Omental fat pad (tissue), 4 donors: Measurements from ENCODE around the gene ZNF234. TPM values are rescaled to one million over a fixed set of nuclear protein-coding genes. Genes with fewer than 3 reads are reported as not detected.
"Not testable (repeated sequence)": the region's sequence is repeated elsewhere in the genome, so short reads cannot be mapped to it uniquely, and the experiment has no call there.

Source experiments
- ATAC-seq: fragments of 150-250 bp; one replicate; pipeline ENCODE4 v1.9.1; 2016; ENCODE audit warnings: mild to moderate bottlenecking, moderate library complexity; ENCODE audit not compliant: low FRiP score
- DNase-seq: peaks from one replicate; pipeline ENCODE4 v3.0.0-alpha.2; 2019; ENCODE audit warnings: low spot score
- CTCF ChIP-seq, 3 donors: fragments of 450-650 bp; IDR thresholded peaks; one replicate each; pipeline ENCODE4 v1.5.1; 2016 to 2017; ENCODE audit warnings: antibody characterized with exemption in 3 of 3, mild to moderate bottlenecking in 3 of 3, moderate library complexity in 2 of 3
- total RNA-seq, 4 donors: library from RNA; depleted of rRNA; stranded (reverse); fragments of >200 nt; gene quantifications; one replicate each; pipeline ENCODE4 v1.1.0, GENCODE V29; 2016

Gene ZNF234
- total RNA-seq, 4 donors from 2014 or later: 4.8 to 11.3 (median 8.4) TPM

GRCh38 chr19:44112802-44113137 is 28.6 kb upstream of the ZNF234 start:
- no peak for TF ChIP-seq CTCF (IDR thresholded peaks at IDR 0.05)
- DNase-seq (no peak), ATAC-seq (peak; percentile 20)

- ATAC-seq (peak; percentile 100), DNase-seq (peak; percentile 75)
- TF ChIP-seq CTCF (IDR thresholded peaks at IDR 0.05): no peak
Measured at GRCh38 chr19:44113138-44113783, 28.1 kb upstream of the ZNF234 start, which contains the start of gene ZNF225. Gene ZNF225 (plus strand): TSS chr19:44113399. CDS start chr19:44115828, 2,429 bp downstream.

- ATAC-seq (no peak), DNase-seq (no peak)
- no peak for TF ChIP-seq CTCF (IDR thresholded peaks at IDR 0.05)
Measured at GRCh38 chr19:44113784-44114390, 27.5 kb upstream of the ZNF234 start.

- not testable (repeated sequence) for DNase-seq, ATAC-seq
Measured at GRCh38 chr19:44121162-44121561, 20.2 kb upstream of the ZNF234 start.

GRCh38 chr19:44131955-44132354 is 9.4 kb upstream of the ZNF234 start:
- ATAC-seq (no peak), DNase-seq (no peak)
- TF ChIP-seq CTCF (IDR thresholded peaks at IDR 0.05): no peak

- TF ChIP-seq CTCF (IDR thresholded peaks at IDR 0.05): no peak
- no peak for DNase-seq
- ATAC-seq: peak; percentile 23
Measured at GRCh38 chr19:44142059-44142433, 692 bp downstream of the ZNF234 start.

GRCh38 chr19:44149776-44150175 is 8.4 kb downstream of the ZNF234 start:
- ATAC-seq (no peak), DNase-seq (no peak)
- no peak for TF ChIP-seq CTCF (IDR thresholded peaks at IDR 0.05)
